NCI-H2227 (cell line): ENCODE results near the gene CBS.
"Not testable (repeated sequence)": the region's sequence is repeated elsewhere in the genome, so short reads cannot be mapped to it uniquely, and the experiment has no call there.

Experiments
- DNase-seq: peaks from one replicate; lab custom pipeline; 2025; ENCODE audit not compliant: unreplicated experiment; lab: John Stamatoyannopoulos, UW

CBS gene

DNA sequence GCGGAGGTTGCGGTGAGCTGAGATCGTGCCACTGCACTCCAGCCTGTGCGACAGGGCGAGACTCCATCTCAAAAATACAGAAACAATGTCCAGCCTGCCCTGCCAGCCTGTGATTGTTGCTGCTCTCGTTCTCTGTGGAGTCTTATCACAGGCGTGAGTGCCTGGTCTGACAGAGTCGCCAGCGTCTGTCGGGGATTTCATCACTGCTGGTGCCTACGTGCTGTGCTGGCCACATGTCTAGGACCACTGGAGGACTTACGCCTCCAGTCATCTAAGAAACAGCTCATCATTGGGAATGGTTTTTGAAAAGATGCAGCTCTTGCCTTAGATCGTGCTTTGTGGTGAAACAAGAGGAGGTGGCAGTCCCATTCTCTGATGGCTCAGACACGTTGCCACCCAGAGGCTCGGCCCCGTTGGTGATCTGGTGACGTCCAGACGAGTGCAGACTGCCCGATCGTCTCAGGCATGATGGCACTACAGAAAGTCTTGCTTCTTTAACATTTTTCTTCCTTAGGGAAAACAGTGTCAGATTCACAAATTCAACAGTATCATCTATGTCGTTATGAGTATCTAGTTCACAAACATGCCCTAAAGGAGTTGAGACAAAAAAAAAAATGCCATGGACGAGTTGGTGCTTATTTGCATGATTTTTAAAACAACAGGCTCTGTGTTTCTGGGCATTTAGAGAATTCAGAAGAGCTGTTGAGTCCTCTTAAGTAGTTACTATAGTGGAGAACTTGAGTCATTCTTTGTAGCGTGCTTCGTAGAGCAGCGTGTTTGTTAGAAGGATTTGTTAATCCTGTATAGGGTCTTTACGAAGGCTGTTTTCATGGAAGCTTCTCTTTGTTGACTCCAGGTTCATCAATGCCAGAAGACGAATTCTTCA, 47.5 kb downstream of the CBS start:
- DNase-seq: no peak

DNA sequence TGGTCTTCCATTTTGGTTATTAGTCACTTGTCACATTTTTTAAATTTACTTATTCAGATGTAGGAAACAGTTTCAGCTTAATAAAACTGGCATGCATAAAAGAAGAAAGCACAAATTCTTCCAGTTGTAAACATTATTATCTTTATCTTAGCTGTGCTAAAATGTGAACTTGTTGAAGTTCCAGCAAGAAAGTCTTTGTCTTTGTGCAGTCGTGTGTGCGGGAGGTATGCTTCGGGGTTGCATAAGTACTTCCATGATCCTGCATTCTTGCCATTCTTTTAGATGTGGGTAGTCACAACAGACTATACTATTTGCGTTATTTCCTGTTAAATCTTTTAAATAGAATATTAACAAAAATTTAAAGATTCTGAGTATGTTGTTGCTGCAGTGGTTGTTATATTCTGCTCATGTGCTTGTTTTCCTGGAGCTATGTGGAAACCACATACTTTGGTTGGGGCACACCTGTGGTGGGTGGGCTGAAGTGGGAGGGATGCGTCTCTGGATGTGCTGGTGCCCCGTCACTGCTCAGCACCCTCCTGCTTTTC, 49.9 kb downstream of the CBS start:
- no peak for DNase-seq

DNA sequence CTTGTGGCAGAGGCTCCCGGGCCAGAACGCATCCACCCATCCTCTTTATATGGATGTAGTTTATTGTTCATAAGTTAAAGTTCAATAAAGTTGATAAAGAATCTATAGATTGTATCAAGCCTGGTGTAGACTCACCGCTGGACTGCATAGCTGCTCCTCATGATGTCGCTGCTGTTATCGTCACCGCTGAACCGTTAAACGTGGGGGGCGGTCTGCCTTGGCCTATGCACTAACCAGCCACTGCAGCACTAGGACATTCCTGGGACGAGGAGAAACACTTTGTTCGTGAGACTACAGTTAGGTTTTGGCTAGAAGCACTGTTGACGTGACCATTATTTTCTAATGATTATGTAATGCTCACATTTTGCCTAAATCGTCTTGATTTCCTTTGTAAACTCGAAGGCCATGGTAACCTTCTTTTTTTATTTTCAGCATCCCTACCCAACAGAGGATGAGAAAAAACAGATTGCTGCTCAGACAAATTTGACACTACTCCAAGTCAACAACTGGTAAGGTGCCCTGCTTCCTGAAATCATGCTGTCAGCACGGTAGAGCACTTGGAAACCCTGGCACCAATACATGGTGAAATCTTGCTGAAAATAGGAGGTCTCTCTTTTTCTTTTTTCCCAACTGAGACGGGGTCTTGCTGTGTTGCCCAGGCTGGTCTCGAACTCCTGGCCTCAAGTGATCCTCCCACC, 51.0 kb downstream of the CBS start:
- no peak for DNase-seq

DNA sequence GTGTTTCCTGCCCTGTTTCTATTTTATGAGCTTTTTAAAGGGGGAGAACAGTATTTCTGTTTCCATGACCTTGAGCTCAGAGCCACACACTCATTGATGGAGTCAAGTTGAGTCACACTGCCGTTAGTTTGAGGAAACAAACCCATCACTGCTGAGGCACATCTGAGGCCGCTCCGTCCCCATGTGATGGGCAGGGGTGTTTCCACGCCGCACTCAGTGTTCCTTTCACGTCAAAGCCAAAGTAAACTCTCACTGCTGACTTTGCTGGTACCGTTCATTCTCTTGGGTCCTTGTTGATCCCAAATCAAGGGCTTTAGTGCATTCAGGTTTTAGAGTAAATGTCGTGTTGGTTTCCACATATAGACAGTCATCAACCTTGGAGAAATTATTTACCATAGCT, 52.5 kb downstream of the CBS start:
- no peak for DNase-seq

DNA sequence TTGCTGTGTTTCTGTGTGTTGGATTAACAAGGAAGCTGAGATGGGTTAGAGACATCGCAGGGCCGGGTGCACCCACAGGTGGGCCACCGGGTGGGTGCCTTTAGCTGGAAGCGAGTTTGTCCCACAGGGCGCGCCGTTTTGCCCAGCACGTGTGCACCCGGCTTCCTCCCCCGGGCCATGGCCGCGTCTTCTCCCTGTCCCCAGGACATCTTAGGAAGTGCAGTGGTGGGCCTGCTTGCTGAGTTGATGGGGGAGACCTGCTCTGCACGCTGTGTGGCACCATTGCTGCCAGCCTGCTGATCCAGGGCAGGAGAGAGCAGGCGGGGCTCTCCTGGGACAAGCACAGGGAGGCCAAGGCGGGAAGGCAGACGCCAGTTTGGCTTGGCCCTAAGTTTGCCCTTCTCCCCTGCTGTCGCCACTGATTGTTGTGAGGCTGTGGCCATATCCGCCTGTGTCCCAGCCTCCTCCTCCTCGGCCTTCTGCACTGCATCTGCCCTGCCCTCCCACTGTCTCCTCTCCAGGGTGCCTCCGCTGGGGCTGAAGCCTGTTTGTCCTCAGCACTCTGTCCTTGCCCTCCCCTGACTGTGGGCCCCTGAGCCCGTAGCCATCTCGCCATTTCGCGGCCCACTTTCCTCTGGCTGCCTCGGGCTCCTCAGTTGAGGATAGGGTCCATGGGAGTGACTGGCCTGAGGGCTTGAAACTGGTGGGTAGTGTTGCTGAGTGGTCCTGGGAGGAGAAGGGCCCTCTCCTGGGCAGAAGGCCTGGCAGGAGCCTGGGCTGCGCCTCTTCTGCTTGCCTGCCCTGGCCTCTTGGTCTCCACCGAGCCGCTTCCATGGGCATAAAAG, 53.7 kb downstream of the CBS start:
- DNase-seq: no peak

DNA sequence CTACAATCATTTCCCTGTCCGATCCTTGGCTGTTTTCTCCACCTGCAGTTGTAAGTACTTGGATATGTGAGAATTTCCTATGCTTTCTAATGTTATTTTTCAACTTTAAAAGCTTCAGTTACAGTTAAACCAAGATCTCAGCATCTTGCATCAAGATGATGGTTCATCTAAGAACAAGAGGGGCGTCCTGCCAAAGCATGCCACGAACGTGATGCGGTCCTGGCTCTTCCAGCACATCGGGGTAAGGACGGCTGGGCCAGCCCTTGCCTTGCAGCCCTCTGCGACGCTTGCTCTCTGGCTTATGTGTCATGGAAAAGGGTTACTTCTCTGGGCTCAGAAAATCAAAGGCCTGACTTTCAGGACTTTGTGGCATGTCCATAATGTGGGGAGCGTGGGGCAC, 54.4 kb downstream of the CBS start:
- no peak for DNase-seq

DNA sequence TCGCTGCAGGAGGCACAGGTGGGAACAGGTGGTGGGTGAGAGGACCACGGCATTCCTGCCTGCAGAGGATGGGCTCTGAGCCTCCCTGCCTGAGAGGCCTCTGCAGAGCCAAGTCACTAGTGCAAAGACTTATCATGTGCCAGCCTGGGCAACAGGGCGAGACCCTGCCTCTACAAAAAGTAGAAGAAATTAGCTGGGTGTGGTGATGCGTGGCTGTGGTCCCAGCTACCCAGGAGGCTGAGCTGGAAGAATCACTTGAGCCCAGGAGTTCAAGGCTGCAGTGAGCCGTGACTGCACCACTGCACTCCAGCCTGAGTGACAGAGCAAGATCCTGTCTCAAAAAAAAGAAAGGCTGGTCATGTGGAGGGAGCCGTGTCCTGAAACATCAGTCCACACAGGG, 54.9 kb downstream of the CBS start:
- DNase-seq: no peak

DNA sequence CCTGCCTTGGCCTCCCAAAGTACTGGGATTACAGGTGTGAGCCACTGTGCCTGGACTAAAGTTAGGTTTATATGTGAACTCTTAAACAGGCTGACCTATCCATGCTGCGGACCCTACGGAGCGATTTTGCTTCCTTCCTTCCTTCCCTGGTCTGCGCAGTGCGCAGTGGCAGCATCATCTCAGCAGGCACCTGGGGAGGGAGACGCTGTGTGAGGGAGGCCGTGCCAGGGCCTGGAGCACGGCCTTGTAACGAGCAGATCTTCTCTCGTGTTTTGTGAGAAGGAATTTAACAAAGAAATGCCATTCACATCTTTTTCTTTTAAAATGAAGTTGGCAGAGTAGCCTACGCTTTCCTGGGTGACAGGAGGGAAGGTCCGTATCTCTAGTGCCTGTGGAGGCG, 55.5 kb downstream of the CBS start:
- no peak for DNase-seq

DNA sequence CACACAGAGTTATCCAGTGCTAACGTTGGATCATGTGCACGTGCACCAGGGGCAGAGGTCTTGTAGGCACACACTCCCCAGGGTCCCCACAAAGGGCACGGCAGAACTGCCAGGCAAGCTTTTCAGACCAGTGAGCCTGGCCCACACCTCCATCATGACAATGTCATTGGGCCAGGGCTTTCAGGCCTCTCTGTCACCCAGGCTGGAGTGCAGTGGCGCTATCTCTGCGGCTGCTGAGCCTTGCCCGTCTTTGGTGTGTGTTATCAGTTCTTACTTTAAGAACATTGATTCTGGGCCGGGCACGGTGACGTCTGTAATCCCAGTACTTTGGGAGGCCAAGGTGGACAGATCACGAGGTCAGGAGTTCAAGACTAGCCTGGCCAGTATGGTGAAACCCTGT, 57.1 kb downstream of the CBS start:
- no peak for DNase-seq

DNA sequence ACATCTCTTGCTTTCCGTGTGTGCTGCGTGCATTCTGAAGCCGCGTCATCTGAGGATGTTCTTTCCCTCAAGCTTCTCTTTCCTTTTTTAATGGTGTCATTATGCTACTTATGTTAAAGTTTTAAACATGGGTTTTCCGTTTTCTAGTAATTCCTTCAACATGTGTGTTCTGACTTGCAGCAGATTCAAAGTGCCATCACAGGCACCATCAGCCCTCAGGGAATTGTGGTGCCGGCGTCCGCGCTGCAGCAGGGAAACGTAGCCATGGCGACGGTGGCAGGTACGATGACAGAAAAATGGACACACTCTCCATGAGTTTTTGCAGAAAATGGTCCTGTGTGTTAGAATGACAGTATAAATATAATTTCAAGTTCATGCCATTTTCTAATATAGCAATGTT, 58.9 kb downstream of the CBS start:
- no peak for DNase-seq

DNA sequence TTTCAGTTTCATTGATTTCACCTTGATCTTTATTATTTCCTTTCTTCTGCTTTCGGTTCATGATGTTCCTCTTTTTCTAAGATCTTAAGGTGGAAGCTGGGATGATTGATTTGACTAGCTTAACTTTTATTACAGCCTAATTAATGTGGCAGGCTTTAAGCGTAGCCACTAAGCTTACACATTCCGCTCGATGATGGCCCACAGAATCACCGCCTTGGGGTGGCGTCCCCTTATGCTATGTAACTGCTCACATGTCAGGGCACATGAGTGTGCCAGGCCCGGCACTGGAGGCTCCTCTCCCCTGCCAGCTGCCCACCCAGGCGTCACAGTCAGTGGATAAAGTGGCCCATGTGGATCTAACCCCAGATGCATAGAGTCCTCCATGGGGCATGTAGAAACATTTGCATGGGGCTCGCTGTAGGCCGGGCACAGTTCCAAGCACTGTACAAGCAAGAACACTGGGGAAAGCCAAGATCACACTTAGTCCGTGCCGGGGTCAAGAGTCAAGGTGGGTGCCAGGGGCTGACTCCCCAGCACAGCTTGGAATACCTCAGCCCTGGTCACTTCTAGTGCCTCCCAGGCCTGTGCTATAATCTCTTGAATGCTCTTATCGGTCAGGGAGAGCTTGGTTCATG, 59.6 kb downstream of the CBS start:
- no peak for DNase-seq

DNA sequence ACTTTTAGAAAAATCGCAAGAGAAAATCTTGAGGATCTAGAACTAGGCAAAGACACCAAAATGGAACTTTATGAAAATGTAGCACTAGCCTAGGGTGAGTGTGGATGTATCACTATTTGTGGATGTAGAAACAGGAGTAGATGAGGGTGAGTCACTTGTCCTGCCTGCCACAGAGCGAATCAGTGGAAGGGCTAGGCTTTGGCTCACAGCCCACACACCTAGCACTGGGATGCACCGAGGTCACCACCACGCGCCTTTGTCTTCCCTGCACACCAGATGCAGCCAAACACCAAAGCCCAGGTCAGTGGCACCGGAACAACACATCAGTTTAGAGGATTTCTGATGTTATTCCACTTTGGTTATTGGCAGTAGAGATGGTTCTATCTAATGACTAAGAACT, 63.0 kb downstream of the CBS start:
- DNase-seq: no peak

DNA sequence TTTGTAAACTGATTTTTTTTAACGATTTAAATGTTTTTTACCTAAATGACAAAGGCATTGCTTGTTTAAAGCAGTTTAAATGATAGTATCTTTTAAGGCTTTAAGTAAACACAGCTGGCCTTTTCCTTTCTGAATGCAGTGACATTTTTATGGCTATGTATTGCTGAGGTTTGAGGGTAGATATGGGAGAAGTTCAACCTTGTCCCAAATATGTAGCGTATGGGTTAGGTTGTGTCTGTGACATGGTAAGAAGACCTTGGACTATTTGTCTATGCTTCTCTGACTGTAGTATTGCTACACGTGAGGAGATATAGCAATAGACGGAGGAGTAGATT, 68.8 kb downstream of the CBS start:
- DNase-seq: no peak

DNA sequence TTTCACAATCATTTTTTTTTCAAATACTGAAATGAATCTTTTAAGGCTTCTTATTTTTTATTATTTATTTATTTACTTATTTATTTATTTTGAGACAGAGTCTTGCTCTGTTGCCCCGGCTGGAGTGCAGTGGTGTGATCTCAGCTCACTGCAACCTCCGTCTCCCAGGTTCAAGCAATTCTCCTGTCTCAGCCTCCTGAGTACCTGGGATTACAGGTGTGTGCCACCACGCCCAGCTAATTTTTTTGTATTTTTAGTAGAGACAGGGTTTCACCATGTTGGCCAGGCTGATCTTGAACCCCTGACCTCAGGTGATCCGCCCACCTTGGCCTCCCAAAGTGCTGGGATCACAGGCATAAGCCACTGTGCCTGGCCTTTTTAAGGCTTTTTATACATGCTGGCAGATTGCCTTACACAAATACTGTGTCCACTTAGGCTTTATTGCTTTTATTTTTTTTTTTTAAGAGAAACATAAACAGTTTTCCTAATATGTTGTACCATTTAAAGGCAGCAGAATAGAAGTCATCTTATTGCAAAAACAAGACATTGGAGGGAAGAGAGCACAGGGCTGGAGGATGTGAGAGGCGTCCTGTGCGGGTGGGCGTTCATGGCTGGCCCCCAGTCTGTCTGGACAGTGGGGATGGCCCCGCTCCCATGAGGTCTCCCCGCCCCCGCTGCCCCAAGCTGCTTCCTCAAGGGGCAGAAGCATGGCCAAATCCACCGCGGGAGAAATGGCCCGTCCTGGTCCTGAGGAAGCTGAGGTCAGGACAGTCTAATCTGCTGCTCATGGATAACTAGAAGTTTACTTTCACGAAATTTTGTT, 69.4 kb downstream of the CBS start:
- DNase-seq: not testable (repeated sequence)

DNA sequence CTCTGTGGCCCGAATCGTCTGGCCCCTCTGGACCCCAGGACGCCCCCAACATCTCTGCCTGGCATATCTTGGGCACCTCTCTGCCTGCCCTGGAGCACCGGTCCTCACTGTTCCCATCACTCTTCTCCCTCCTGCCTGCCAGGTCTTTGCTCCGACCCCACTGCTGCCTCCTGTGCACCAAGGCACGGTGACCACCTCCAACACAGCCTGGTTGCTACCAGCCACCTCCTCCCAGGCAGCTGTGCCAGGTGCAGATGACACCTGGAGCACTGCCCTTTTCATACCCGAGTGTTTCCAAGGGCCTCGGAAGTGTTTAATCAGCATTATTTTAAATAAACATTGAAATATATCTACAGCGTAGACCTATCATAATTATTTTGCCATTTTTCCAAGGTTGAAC, 70.0 kb downstream of the CBS start:
- no peak for DNase-seq

DNA sequence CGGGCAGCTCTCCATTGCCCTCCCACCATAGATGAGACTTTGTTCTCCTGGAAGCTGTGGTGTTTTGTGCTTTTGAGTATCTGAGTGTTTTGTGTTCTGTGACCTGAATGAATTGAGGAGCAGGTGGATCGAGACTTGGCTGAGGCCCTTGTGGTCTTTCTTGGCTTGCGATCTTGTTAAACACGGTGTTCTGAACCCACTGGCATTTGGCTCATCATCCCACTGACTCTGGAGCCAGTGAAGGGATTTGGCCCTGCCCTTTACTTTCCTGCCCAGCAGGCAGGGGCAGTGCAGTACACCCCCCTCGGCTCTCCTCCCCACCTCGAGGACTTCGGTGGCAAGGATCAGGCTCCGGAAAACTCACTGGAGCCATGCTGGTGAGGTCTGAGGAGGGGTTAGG, 70.7 kb downstream of the CBS start:
- DNase-seq: no peak
